Stimulated activated CD8-positive, alpha-beta memory T cell treated with anti-CD3 and anti-CD28 coated beads, Interleukin-15, amount 100 ng/mL, for 48 hours (primary cell): Measurements from ENCODE around the gene CEP78.
"Not testable (repeated sequence)": the region's sequence is repeated elsewhere in the genome, so short reads cannot be mapped to it uniquely, and the experiment has no call there.

ENCODE experiments used
- DNase-seq, 2 donors: peaks; one replicate each; pipeline ENCODE4 v3.0.0-alpha.2; 2020; ENCODE audit warnings: low read depth in 2 of 2

Gene CEP78

GRCh38 chr9:78235762-78236550 is at the start of gene CEP78:
CEP78 (plus strand) TSS chr9:78236075; CDS start chr9:78236351, 276 bp downstream.
- DNase-seq, result peak; percentile 88 to 91

GRCh38 chr9:78187763-78188484 is 48.0 kb upstream of the CEP78 start:
- no peak for DNase-seq

- DNase-seq, result no peak
Measured at GRCh38 chr9:78188594-78188993, 47.3 kb upstream of the CEP78 start.

- DNase-seq, result no peak
Measured at GRCh38 chr9:78189001-78189400, 46.9 kb upstream of the CEP78 start.

GRCh38 chr9:78189461-78189860 is 46.4 kb upstream of the CEP78 start:
- no peak for DNase-seq

- DNase-seq, result no peak
Measured at GRCh38 chr9:78191931-78192330, 43.9 kb upstream of the CEP78 start.

GRCh38 chr9:78196258-78196657 is 39.6 kb upstream of the CEP78 start:
- no peak for DNase-seq

GRCh38 chr9:78201158-78201777 is 34.6 kb upstream of the CEP78 start:
- DNase-seq, result peak; percentile 34 to 39

- no peak for DNase-seq
Measured at GRCh38 chr9:78207319-78207718, 28.6 kb upstream of the CEP78 start.

GRCh38 chr9:78207901-78208300 is 28.0 kb upstream of the CEP78 start:
- no peak for DNase-seq

GRCh38 chr9:78209127-78209526 is 26.7 kb upstream of the CEP78 start:
- no peak for DNase-seq

GRCh38 chr9:78210841-78211301 is 25.0 kb upstream of the CEP78 start:
- no peak for DNase-seq

GRCh38 chr9:78212868-78213267 is 23.0 kb upstream of the CEP78 start:
- no peak for DNase-seq

GRCh38 chr9:78213712-78214111 is 22.2 kb upstream of the CEP78 start:
- DNase-seq, result no peak

- no peak for DNase-seq
Measured at GRCh38 chr9:78214492-78214891, 21.4 kb upstream of the CEP78 start.

GRCh38 chr9:78215706-78216105 is 20.2 kb upstream of the CEP78 start:
- no peak for DNase-seq

GRCh38 chr9:78218890-78219289 is 17.0 kb upstream of the CEP78 start:
- no peak for DNase-seq

- no peak for DNase-seq
Measured at GRCh38 chr9:78221425-78221824, 14.4 kb upstream of the CEP78 start.

GRCh38 chr9:78221841-78222240 is 14.0 kb upstream of the CEP78 start:
- DNase-seq, result not testable (repeated sequence)

GRCh38 chr9:78230761-78231160 is 5.1 kb upstream of the CEP78 start:
- DNase-seq, result no peak

- DNase-seq, result not testable (repeated sequence)
Measured at GRCh38 chr9:78232471-78232870, 3.4 kb upstream of the CEP78 start.

GRCh38 chr9:78234810-78235209 is 1.1 kb upstream of the CEP78 start:
- DNase-seq, result no peak
